ENCODE data around the gene GALR1.
"Not testable (repeated sequence)": the region's sequence is repeated elsewhere in the genome, so short reads cannot be mapped to it uniquely, and the experiment has no call there.

The GALR1 gene

GRCh38 chr18:77250926-77251729 lies 1.5 kb downstream of the GALR1 start:
- DNase-seq: no peak

GRCh38 chr18:77251730-77252050 lies 2.0 kb downstream of the GALR1 start:
- DNase-seq: no peak

- no peak for DNase-seq
Observed at GRCh38 chr18:77254711-77255405, 5.2 kb downstream of the GALR1 start.

GRCh38 chr18:77255426-77256105 lies 5.9 kb downstream of the GALR1 start:
- DNase-seq: no peak

- DNase-seq: no peak
Observed at GRCh38 chr18:77262643-77263465, 13.2 kb downstream of the GALR1 start.

GRCh38 chr18:77263466-77263763 lies 13.8 kb downstream of the GALR1 start:
- DNase-seq: no peak

- DNase-seq: no peak
Observed at GRCh38 chr18:77267969-77268368, 18.3 kb downstream of the GALR1 start.

GRCh38 chr18:77268456-77268855 lies 18.8 kb downstream of the GALR1 start:
- no peak for DNase-seq

GRCh38 chr18:77271576-77272481 lies 22.2 kb downstream of the GALR1 start:
- no peak for DNase-seq

- DNase-seq: not testable (repeated sequence)
Observed at GRCh38 chr18:77290841-77291240, 41.2 kb downstream of the GALR1 start.

- DNase-seq: no peak
Observed at GRCh38 chr18:77298172-77298571, 48.5 kb downstream of the GALR1 start.

GRCh38 chr18:77299706-77300105 lies 50.1 kb downstream of the GALR1 start:
- DNase-seq: no peak

GRCh38 chr18:77300579-77300978 lies 50.9 kb downstream of the GALR1 start:
- no peak for DNase-seq

- DNase-seq: no peak
Observed at GRCh38 chr18:77304268-77304667, 54.6 kb downstream of the GALR1 start.

GRCh38 chr18:77305676-77306075 lies 56.0 kb downstream of the GALR1 start:
- no peak for DNase-seq

- DNase-seq: no peak
Observed at GRCh38 chr18:77308216-77308615, 58.6 kb downstream of the GALR1 start.

GRCh38 chr18:77314511-77314910 lies 64.9 kb downstream of the GALR1 start:
- no peak for DNase-seq

GRCh38 chr18:77314952-77315351 lies 65.3 kb downstream of the GALR1 start:
- DNase-seq: no peak

GRCh38 chr18:77316008-77316407 lies 66.4 kb downstream of the GALR1 start:
- no peak for DNase-seq

- DNase-seq: no peak
Observed at GRCh38 chr18:77316641-77317040, 67.0 kb downstream of the GALR1 start.

GRCh38 chr18:77320971-77321559 lies 71.4 kb downstream of the GALR1 start:
- peak; percentile 23 for DNase-seq
